ENCODE results near the gene FOXO6. TPM values are rescaled to one million over a fixed set of nuclear protein-coding genes. Genes with fewer than 3 reads are reported as not detected.

FOXO6 gene
- total and polyA plus RNA-seq, 2 donors from 2014 or later = 0.47 to 1.0 TPM

DNA sequence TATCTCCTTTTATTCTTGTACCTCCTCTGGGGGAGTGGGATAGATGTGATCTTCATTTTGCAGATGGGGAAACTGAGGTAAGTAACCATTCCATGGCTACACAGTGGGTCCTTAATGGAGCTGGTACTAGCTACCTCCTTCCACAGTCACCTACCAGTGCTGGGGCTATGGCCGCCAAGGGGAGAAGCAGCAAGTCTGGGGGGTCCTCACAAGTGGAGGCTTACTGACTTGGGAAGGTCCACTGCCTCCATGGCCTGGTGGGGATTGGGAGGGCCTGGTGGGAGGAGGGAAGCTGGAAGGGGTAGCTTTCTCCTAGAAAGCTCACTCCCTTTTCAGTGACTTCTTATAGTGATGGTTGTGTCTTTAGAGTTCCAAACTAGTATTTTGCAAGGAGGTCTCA, 5.9 kb upstream of the FOXO6 start:
- FAIRE-seq (no peak), DNase-seq (peak in 2 of 5 donors; percentile 3 to 28)
- Histone ChIP-seq H3K27ac (ENCODE audit: low read depth in 2 of 2, low read length in 2 of 2) (no peak overlapping the region), H3K27me3 (ENCODE audit: control insufficient read depth, insufficient read depth, low read length) (no peaks in the 10 kb centered on the region), H3K4me3 (ENCODE audit: low read length in 3 of 3) (no peak overlapping the region), H3K4me1 (ENCODE audit: control insufficient read depth in 2 of 3, insufficient read depth in 2 of 3, low read depth in 1 of 3, low read length in 3 of 3) (peaks cover 2% of the 10 kb centered on the region in 3 donors), H3K36me3 (ENCODE audit: control insufficient read depth in 2 of 3, insufficient read depth in 3 of 3, low read length in 3 of 3) (no peaks in the 10 kb centered on the region), H3K9me3 (ENCODE audit: control insufficient read depth in 2 of 3, insufficient read depth in 1 of 3, low read length in 3 of 3) (no peaks in the 10 kb centered on the region), H3K9ac (ENCODE audit: low read length in 3 of 3) (no peak overlapping the region)
- TF ChIP-seq, protein P1, sequence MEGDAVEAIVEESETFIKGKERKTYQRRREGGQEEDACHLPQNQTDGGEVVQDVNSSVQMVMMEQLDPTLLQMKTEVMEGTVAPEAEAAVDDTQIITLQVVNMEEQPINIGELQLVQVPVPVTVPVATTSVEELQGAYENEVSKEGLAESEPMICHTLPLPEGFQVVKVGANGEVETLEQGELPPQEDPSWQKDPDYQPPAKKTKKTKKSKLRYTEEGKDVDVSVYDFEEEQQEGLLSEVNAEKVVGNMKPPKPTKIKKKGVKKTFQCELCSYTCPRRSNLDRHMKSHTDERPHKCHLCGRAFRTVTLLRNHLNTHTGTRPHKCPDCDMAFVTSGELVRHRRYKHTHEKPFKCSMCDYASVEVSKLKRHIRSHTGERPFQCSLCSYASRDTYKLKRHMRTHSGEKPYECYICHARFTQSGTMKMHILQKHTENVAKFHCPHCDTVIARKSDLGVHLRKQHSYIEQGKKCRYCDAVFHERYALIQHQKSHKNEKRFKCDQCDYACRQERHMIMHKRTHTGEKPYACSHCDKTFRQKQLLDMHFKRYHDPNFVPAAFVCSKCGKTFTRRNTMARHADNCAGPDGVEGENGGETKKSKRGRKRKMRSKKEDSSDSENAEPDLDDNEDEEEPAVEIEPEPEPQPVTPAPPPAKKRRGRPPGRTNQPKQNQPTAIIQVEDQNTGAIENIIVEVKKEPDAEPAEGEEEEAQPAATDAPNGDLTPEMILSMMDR (IDR thresholded peaks at IDR 0.05; ENCODE audit: borderline replicate concordance, extremely low read depth, insufficient read depth) = no peak
- intact Hi-C loops (cut with DNase I) = no loop called here

DNA sequence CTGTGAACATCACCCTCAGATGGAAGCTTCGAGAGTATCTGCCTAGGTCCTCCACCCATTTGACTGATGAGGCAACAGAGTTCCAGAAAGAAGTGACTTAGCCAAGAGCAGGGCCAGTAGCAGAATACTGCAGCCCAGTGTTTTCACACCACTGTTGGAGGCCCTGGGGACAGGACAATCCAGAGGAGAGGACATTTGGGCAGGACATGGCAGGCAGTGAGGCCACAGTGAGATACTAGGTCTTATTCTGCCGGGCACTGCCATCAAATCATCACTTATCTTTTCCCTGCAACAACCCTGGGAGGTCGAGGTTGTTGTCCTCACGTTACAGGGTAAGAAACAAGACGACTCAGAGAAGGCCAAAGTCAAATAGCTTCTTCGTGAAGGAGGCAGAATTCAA, 5.5 kb upstream of the FOXO6 start:
- intact Hi-C loops (cut with DNase I) = no loop called here
- FAIRE-seq (no peak), DNase-seq (peak in 2 of 5 donors; percentile 5 to 13)
- Histone ChIP-seq H3K4me3 (ENCODE audit: low read length in 3 of 3) (no peak overlapping the region), H3K36me3 (ENCODE audit: control insufficient read depth in 2 of 3, insufficient read depth in 3 of 3, low read length in 3 of 3) (no peaks in the 10 kb centered on the region), H3K4me1 (ENCODE audit: control insufficient read depth in 2 of 3, insufficient read depth in 2 of 3, low read depth in 1 of 3, low read length in 3 of 3) (peaks cover 2 to 6% (median 5%) of the 10 kb centered on the region in 3 donors), H3K9me3 (ENCODE audit: control insufficient read depth in 2 of 3, insufficient read depth in 1 of 3, low read length in 3 of 3) (no peaks in the 10 kb centered on the region), H3K27me3 (ENCODE audit: control insufficient read depth, insufficient read depth, low read length) (no peaks in the 10 kb centered on the region), H3K9ac (ENCODE audit: low read length in 3 of 3) (no peak overlapping the region), H3K27ac (ENCODE audit: low read depth in 2 of 2, low read length in 2 of 2) (no peak overlapping the region)
- TF ChIP-seq, protein P1 (IDR thresholded peaks at IDR 0.05; ENCODE audit: borderline replicate concordance, extremely low read depth, insufficient read depth) = no peak

DNA sequence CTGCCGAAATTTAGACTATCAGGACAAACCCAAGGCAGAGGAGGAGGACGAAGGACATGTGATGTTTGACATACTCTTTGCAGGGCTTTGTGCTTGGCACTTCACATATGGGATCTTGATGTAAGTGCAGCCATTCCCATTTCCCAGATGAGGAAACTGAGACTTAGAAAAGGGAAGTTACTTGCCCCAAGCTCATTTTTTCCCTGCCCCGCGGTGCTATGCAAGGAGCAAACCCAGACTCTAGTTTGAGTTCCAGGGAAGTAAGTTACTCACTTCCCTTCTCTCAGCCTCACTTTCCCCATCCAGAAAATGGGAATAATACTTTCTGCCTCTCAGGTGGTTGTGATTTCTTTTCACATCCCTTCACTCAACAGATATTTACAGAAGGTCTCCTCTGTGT, 4.5 kb upstream of the FOXO6 start:
- Histone ChIP-seq H3K4me1 (ENCODE audit: control insufficient read depth in 2 of 3, insufficient read depth in 2 of 3, low read depth in 1 of 3, low read length in 3 of 3) (peaks cover 2 to 7% (median 5%) of the 10 kb centered on the region in 3 donors), H3K9ac (ENCODE audit: low read length in 3 of 3) (no peak overlapping the region), H3K36me3 (ENCODE audit: control insufficient read depth in 2 of 3, insufficient read depth in 3 of 3, low read length in 3 of 3) (no peaks in the 10 kb centered on the region), H3K27ac (ENCODE audit: low read depth in 2 of 2, low read length in 2 of 2) (no peak overlapping the region), H3K9me3 (ENCODE audit: control insufficient read depth in 2 of 3, insufficient read depth in 1 of 3, low read length in 3 of 3) (no peaks in the 10 kb centered on the region), H3K4me3 (ENCODE audit: low read length in 3 of 3) (no peak overlapping the region), H3K27me3 (ENCODE audit: control insufficient read depth, insufficient read depth, low read length) (no peaks in the 10 kb centered on the region)
- peak in 2 of 5 donors; percentile 4 to 27 for DNase-seq
- intact Hi-C loops (cut with DNase I) = no loop called here
- TF ChIP-seq, protein P1 (IDR thresholded peaks at IDR 0.05; ENCODE audit: borderline replicate concordance, extremely low read depth, insufficient read depth) = no peak
- FAIRE-seq = no peak

Measured in kidney (tissue), 14 donors.